GM06990 (cell line): ENCODE data around the gene CDK6.

ENCODE experiments used
- DNase-seq: peaks from one replicate; pipeline ENCODE4 v3.0.0-alpha.2; 2011; ENCODE audit not compliant: insufficient read length; ENCODE audit errors: extremely low read depth
- H3K27me3 ChIP-seq: replicated peaks from 2 replicates; pipeline ENCODE4 v1.6.0; 2011; ENCODE audit warnings: low read length; ENCODE audit not compliant: control insufficient read depth, insufficient read depth
- H3K36me3 ChIP-seq: 2 replicates; pipeline ENCODE4 v1.5.1; 2011; ENCODE audit warnings: low read length; ENCODE audit not compliant: control insufficient read depth, insufficient read depth
- H3K4me3 ChIP-seq: replicated peaks from 2 replicates; pipeline ENCODE4 v1.5.1; 2011; ENCODE audit warnings: low read depth, mild to moderate bottlenecking, control low read depth, low read length
- TF ChIP-seq, protein P1 (sequence below): IDR thresholded peaks from 2 replicates; pipeline ENCODE4 v1.5.1; 2011; ENCODE audit warnings: low read length, control low read depth, mild to moderate bottlenecking, inconsistent platforms; ENCODE audit not compliant: insufficient read depth, poor library complexity, severe bottlenecking

CDK6 gene

DNA sequence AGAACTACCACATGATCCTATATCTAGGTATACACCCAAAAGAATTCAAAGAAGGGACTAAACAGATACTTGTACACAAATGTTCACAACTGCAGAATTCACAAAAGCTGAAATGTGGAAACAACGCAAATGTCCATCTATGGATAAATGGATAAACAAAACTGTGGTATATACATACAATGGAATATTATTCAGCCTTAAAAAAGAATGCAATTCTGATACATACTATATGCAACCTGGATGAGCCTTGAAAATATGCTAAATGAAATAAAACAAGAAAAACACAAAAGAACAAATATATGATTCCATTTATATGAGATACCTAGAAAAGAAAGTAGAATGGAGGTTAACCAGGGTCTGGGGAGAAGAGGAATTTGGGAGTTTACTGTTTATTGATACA, 253.4 kb downstream of the CDK6 start:
- DNase-seq = no peak
- TF ChIP-seq, protein P1, sequence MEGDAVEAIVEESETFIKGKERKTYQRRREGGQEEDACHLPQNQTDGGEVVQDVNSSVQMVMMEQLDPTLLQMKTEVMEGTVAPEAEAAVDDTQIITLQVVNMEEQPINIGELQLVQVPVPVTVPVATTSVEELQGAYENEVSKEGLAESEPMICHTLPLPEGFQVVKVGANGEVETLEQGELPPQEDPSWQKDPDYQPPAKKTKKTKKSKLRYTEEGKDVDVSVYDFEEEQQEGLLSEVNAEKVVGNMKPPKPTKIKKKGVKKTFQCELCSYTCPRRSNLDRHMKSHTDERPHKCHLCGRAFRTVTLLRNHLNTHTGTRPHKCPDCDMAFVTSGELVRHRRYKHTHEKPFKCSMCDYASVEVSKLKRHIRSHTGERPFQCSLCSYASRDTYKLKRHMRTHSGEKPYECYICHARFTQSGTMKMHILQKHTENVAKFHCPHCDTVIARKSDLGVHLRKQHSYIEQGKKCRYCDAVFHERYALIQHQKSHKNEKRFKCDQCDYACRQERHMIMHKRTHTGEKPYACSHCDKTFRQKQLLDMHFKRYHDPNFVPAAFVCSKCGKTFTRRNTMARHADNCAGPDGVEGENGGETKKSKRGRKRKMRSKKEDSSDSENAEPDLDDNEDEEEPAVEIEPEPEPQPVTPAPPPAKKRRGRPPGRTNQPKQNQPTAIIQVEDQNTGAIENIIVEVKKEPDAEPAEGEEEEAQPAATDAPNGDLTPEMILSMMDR = no peak
- H3K27me3 ChIP-seq = no peaks in the 10 kb centered on the region
- H3K4me3 ChIP-seq = no peak overlapping the region
- peaks cover 5% of the 10 kb centered on the region for H3K36me3 ChIP-seq

DNA sequence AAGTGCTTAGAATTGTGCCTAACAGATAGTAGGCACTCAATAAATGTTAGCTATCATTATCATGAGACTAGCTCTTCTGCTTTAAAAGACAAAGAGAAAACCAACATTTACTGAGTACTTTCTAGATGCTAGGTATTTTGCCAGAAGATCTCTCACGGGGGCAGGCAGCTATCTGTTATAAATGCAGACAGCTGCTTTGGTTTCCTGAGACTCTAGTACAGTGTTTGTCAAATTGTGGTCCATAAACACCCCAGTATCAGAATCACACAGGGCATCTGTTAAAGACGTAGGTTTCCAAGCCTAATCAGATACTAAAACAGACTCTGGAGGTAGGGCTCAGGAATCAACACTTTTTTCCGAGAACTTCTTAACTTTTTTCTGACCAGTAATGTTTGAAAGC, 260.1 kb downstream of the CDK6 start:
- TF ChIP-seq, protein P1 = no peak
- DNase-seq = no peak
- H3K27me3 ChIP-seq = no peaks in the 10 kb centered on the region
- H3K36me3 ChIP-seq = peaks cover 9% of the 10 kb centered on the region
- H3K4me3 ChIP-seq = no peak overlapping the region

DNA sequence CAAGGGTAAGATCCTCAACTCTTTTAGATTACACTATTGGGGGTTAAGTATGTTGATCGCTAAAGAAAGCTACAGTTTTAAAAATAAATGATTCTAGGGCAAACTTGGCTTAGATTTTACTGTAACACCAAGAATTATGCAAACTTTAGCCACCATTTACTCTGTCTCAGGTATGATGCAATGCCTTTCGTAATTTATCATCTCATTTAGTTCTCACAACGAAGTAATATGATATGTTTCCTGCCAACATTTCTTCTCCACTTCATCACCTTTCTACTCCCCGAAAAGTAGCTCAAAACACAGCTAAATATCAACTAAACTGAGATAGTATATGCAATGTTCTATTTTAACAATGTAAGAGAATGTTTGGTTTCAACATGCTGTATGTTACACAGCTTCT, 267.2 kb downstream of the CDK6 start:
- no peak overlapping the region for H3K4me3 ChIP-seq
- TF ChIP-seq, protein P1 = no peak
- H3K27me3 ChIP-seq = no peaks in the 10 kb centered on the region
- peaks cover 10% of the 10 kb centered on the region for H3K36me3 ChIP-seq
- DNase-seq = no peak

DNA sequence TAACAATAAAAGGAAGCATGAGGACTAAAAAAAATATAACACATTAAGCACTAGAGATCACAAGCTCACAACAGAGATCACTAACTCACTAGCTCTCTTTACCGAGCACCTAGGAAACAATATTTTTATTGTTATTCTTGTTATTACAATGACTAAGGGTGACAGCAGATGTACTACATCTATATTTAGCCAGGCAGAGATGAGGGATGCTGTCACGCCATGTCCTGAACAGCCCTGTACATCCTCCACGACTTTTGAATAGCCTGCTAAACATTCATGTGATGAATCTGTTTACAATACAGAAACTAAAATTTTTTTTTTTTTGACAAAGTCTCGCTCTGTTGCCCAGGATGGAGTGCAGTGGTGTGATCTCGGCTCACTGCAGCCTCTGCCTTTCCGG, 268.9 kb downstream of the CDK6 start:
- no peak for DNase-seq
- TF ChIP-seq, protein P1 = no peak
- Histone ChIP-seq H3K4me3 (no peak overlapping the region), H3K36me3 (peaks cover 10% of the 10 kb centered on the region), H3K27me3 (no peaks in the 10 kb centered on the region)

DNA sequence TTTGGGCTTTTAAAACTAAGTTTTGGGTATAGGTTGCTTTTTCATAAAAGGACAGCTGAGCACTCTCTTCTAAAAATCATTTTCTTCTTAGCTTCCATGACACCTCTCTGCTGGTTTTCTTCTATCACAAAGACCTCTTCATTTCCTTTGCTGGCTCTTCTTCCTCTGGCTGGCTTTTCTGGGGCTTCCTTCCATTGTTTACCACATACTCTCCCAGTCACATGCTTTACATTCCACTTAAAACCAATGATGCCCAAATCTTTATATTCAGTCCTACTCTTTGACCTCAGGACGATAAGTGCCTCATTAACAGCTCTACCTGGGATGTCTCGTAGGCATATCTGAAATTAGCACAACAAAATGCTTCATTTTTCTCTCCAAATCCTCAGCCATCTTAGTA, 273.0 kb downstream of the CDK6 start:
- DNase-seq = no peak
- H3K36me3 ChIP-seq = peaks cover 10% of the 10 kb centered on the region
- H3K27me3 ChIP-seq = no peaks in the 10 kb centered on the region
- TF ChIP-seq, protein P1 = no peak
- no peak overlapping the region for H3K4me3 ChIP-seq

DNA sequence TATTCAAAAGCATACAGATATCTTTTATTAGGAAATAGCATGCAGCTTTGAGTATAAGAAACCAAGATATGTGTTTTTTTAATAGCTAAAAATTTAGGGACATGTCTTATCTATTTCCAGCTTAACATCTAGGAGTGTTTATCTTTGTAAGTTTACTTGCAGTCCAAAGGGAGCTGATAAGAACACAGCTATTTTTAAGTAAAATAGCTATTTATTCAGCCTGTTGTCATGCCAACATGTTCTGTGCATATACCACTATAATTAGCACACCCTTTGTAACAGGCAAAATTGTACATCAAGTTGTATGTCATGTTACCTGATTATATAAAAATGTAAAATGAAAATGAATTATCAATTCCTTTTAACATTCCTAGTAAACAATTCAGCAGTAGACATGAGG, 275.8 kb downstream of the CDK6 start:
- no peaks in the 10 kb centered on the region for H3K27me3 ChIP-seq
- no peak overlapping the region for H3K4me3 ChIP-seq
- DNase-seq = no peak
- H3K36me3 ChIP-seq = peaks cover 5% of the 10 kb centered on the region
- TF ChIP-seq, protein P1 = no peak
